Activated CD4-positive, alpha-beta T cell treated with anti-CD3 and anti-CD28 coated beads for 36 hours (primary cell): ENCODE results near the gene TIAM2. TPM values are rescaled to one million over a fixed set of nuclear protein-coding genes. Genes with fewer than 3 reads are reported as not detected.

Source experiments
- ATAC-seq: fragments of 200-7000 bp; cut with Tn5 transposase; one replicate; pipeline ENCODE4 v1.10.0; 2021; ENCODE audit warnings: mild to moderate bottlenecking, moderate library complexity
- CTCF ChIA-PET: fragments of 350-600 bp; sonication (Branson Sonifier 250); formaldehyde crosslinking; loops from one replicate; lab custom pipeline; 2021; ENCODE audit warnings: antibody characterized with exemption; lab: Charles Lee
- POLR2A ChIA-PET: fragments of 350-600 bp; sonication (Branson Sonifier 250); formaldehyde crosslinking; loops from one replicate; lab custom pipeline; 2021; ENCODE audit warnings: antibody characterized with exemption, inconsistent platforms; lab: Charles Lee
- DNase-seq: peaks from one replicate; pipeline ENCODE4 v3.0.0-alpha.2; 2020
- H3K27ac Mint-ChIP-seq: one replicate; pipeline ENCODE4 v1.8.0; 2021; ENCODE audit warnings: mixed read lengths
- H3K27me3 Mint-ChIP-seq: one replicate; pipeline ENCODE4 v1.8.0; 2021; ENCODE audit warnings: mixed read lengths
- H3K36me3 Mint-ChIP-seq: one replicate; pipeline ENCODE4 v1.8.0; 2021; ENCODE audit warnings: low read depth, mixed read lengths
- H3K4me1 Mint-ChIP-seq: one replicate; pipeline ENCODE4 v1.8.0; 2021; ENCODE audit warnings: mixed read lengths
- H3K4me3 Mint-ChIP-seq: one replicate; pipeline ENCODE4 v1.8.0; 2021; ENCODE audit warnings: mild to moderate bottlenecking, moderate library complexity, mixed read lengths
- H3K9me3 Mint-ChIP-seq: one replicate; pipeline ENCODE4 v1.8.0; 2021; ENCODE audit warnings: low read depth, mixed read lengths
- intact Hi-C, 2 experiments: fragments of 100-400 bp; cut with DNase I in 1 of 2; cut with micrococcal nuclease in 1 of 2; formaldehyde crosslinking; loops; one replicate each; pipeline versions ENCODE4 v1.14.2 to v1.15.1; 2022 to 2024; cut with DNase I, micrococcal nuclease
- total RNA-seq, 2 experiments: library from RNA; stranded (reverse); gene quantifications; one replicate each; pipeline ENCODE4 v1.2.3, GENCODE V29; 2021

The TIAM2 gene
- total RNA-seq, 2 experiments from 2014 or later: 10.4 to 12.0 TPM

DNA sequence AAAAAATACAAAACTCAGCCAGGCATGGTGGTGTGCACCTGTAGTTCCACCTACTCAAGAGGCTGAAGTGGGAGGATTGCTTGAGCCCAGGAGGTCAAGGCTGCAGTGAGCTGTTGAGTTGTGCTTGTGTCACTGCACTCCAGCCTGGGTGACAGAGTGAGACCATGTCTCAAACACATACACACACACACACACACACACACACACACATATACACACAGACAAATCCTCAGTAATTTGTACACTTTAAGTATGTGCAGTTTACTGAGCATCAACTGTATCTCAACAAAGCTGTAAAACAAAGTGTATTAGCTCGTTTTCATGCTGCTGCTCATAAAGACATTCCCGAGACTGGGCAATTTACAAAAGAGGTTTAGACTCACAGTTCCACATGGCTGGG is 311.8 kb downstream of the TIAM2 start:
- POLR2A ChIA-PET: no interaction called here
- DNase-seq: no peak
- CTCF ChIA-PET: interaction anchor here (1.9 kb wide), 1 partner anchor 9 kb away, joined by 6 read pairs; no protein-coding TSS in a partner anchor

More for the DNA sequence above, 311.8 kb downstream of the TIAM2 start:
- H3K9me3 Mint-ChIP-seq: no peaks in the 10 kb centered on the region
- peak; percentile 55 for ATAC-seq
- H3K4me3 Mint-ChIP-seq: no peak overlapping the region
- H3K27me3 Mint-ChIP-seq: no peaks in the 10 kb centered on the region
- peaks cover 31% of the 10 kb centered on the region for H3K4me1 Mint-ChIP-seq
- H3K27ac Mint-ChIP-seq: no peak overlapping the region
- peaks cover 57% of the 10 kb centered on the region for H3K36me3 Mint-ChIP-seq
- intact Hi-C loops: no loop called here
